GM23338 (cell line): Measurements from ENCODE around the gene MAPKAPK2. TPM values are rescaled to one million over a fixed set of nuclear protein-coding genes. Genes with fewer than 3 reads are reported as not detected.

Experiments used
- ATAC-seq: fragments of 200-7000 bp; cut with Tn5 transposase; 3 replicates; pipeline ENCODE4 v1.9.1; 2020
- DNase-seq: peaks from one replicate; pipeline ENCODE4 v3.0.0-alpha.2; 2015; ENCODE audit warnings: low spot score
- H2AFZ ChIP-seq: fragments of 200-600 bp; sonication (generic); 2 replicates; pipeline ENCODE4 v1.8.0; 2016; ENCODE audit warnings: antibody characterized with exemption, mild to moderate bottlenecking, moderate library complexity
- H3F3A ChIP-seq: fragments of 200-600 bp; sonication (generic); replicated peaks from 2 replicates; pipeline ENCODE4 v1.8.0; 2017; ENCODE audit warnings: antibody characterized with exemption, mixed run types, low read depth
- H3K27ac ChIP-seq: fragments of 200-600 bp; sonication (generic); 2 replicates; pipeline ENCODE4 v1.6.1; 2016; ENCODE audit warnings: low read depth
- H3K27me3 ChIP-seq: fragments of 200-600 bp; sonication (generic); 2 replicates; pipeline ENCODE4 v1.8.0; 2016; ENCODE audit warnings: mild to moderate bottlenecking, mixed run types, moderate library complexity; ENCODE audit not compliant: insufficient read depth
- H3K36me3 ChIP-seq: fragments of 200-600 bp; sonication (generic); 2 replicates; pipeline ENCODE4 v1.8.0; 2016; ENCODE audit warnings: mild to moderate bottlenecking; ENCODE audit not compliant: insufficient read depth
- H3K4me1 ChIP-seq: fragments of 200-600 bp; sonication (generic); 2 replicates; pipeline ENCODE4 v1.8.0; 2016; ENCODE audit warnings: mild to moderate bottlenecking, moderate library complexity; ENCODE audit not compliant: insufficient read depth
- H3K4me2 ChIP-seq: fragments of 200-600 bp; sonication (generic); 2 replicates; pipeline ENCODE4 v1.7.1; 2017; ENCODE audit warnings: mixed run types
- H3K4me3 ChIP-seq: fragments of 200-600 bp; sonication (generic); 2 replicates; pipeline ENCODE4 v1.6.1; 2016; ENCODE audit warnings: mixed run types
- H3K79me2 ChIP-seq: fragments of 200-600 bp; sonication (generic); replicated peaks from 2 replicates; pipeline ENCODE4 v1.8.0; 2017; ENCODE audit warnings: mild to moderate bottlenecking; ENCODE audit not compliant: insufficient read depth
- H3K9me2 ChIP-seq: fragments of 200-600 bp; sonication (generic); 2 replicates; pipeline ENCODE4 v1.8.0; 2017; ENCODE audit not compliant: insufficient read depth
- H4K20me1 ChIP-seq: fragments of 200-600 bp; sonication (generic); replicated peaks from 2 replicates; pipeline ENCODE4 v1.8.0; 2017; ENCODE audit warnings: mild to moderate bottlenecking; ENCODE audit not compliant: insufficient read depth
- H3K27ac Mint-ChIP-seq: 2 replicates; pipeline ENCODE4 v1.8.0; 2020; ENCODE audit warnings: inconsistent platforms, mild to moderate bottlenecking, moderate library complexity, mixed read lengths
- H3K27me3 Mint-ChIP-seq: 3 replicates; pipeline ENCODE4 v1.8.0; 2022; ENCODE audit warnings: low read depth, mild to moderate bottlenecking, moderate library complexity, mixed read lengths, inconsistent platforms; ENCODE audit not compliant: insufficient read depth, poor library complexity
- H3K36me3 Mint-ChIP-seq: 3 replicates; pipeline ENCODE4 v1.8.0; 2021; ENCODE audit warnings: low read depth, mild to moderate bottlenecking, inconsistent platforms, moderate library complexity, mixed read lengths
- H3K4me1 Mint-ChIP-seq: 3 replicates; pipeline ENCODE4 v1.8.0; 2020; ENCODE audit warnings: mild to moderate bottlenecking, inconsistent platforms, mixed read lengths
- H3K4me3 Mint-ChIP-seq: 3 replicates; pipeline ENCODE4 v1.8.0; 2021; ENCODE audit warnings: moderate library complexity, mild to moderate bottlenecking, inconsistent platforms, mixed read lengths
- H3K9me3 Mint-ChIP-seq: 3 replicates; pipeline ENCODE4 v1.8.0; 2020; ENCODE audit warnings: moderate library complexity, mild to moderate bottlenecking, inconsistent platforms, mixed read lengths
- CREB1 ChIP-seq: fragments of 250-450 bp; sonication (Bioruptor Pico); IDR thresholded peaks from 2 replicates; pipeline ENCODE4 v1.5.0; 2020; ENCODE audit warnings: low read depth, mild to moderate bottlenecking, moderate library complexity
- EZH2 ChIP-seq: fragments of 200-600 bp; sonication (generic); IDR thresholded peaks from one replicate; pipeline ENCODE4 v1.8.0; 2017; ENCODE audit warnings: antibody characterized with exemption, mild to moderate bottlenecking, low read depth; ENCODE audit not compliant: unreplicated experiment
- EZH2phosphoT487 ChIP-seq: fragments of 200-600 bp; sonication (generic); IDR thresholded peaks from one replicate; pipeline ENCODE4 v1.8.1; 2018; ENCODE audit warnings: antibody characterized with exemption; ENCODE audit not compliant: unreplicated experiment
- NANOG ChIP-seq: IDR thresholded peaks from 2 replicates; pipeline ENCODE4 v1.6.1; 2016; ENCODE audit warnings: antibody characterized with exemption, borderline replicate concordance
- STAT1 ChIP-seq: IDR thresholded peaks from one replicate; pipeline ENCODE4 v1.6.1; 2016; ENCODE audit warnings: antibody characterized with exemption; ENCODE audit not compliant: unreplicated experiment
- ZNF114 ChIP-seq: fragments of 250-450 bp; sonication (Bioruptor Pico); IDR thresholded peaks from 2 replicates; pipeline ENCODE4 v1.5.0; 2020; ENCODE audit warnings: mild to moderate bottlenecking, moderate library complexity
- polyA plus RNA-seq: library from polyadenylated mRNA; unstranded; fragments of >200 nt; fragmentation: Nextera tagmentation; extraction: Ambion mirVana; gene quantifications from 2 replicates; pipeline ENCODE4 v1.2.1, GENCODE V29; 2016
- total RNA-seq: library from RNA; depleted of rRNA; stranded (reverse); fragments of >200 nt; shearing (Covaris generic); gene quantifications from 2 replicates; pipeline ENCODE4 v1.2.3, GENCODE V29; 2014
- TF ChIP-seq, protein P1 (sequence below): IDR thresholded peaks from one replicate; pipeline ENCODE4 v1.6.1; 2018; ENCODE audit warnings: antibody characterized with exemption; ENCODE audit not compliant: unreplicated experiment
- TF ChIP-seq, protein P2 (sequence below): fragments of 250-450 bp; sonication (Bioruptor Pico); IDR thresholded peaks from 2 replicates; pipeline ENCODE4 v1.5.0; 2020; ENCODE audit warnings: mild to moderate bottlenecking, moderate library complexity

MAPKAPK2 gene
- total and polyA plus RNA-seq, 2 experiments from 2014 or later, result 10.1 to 30.4 TPM

DNA sequence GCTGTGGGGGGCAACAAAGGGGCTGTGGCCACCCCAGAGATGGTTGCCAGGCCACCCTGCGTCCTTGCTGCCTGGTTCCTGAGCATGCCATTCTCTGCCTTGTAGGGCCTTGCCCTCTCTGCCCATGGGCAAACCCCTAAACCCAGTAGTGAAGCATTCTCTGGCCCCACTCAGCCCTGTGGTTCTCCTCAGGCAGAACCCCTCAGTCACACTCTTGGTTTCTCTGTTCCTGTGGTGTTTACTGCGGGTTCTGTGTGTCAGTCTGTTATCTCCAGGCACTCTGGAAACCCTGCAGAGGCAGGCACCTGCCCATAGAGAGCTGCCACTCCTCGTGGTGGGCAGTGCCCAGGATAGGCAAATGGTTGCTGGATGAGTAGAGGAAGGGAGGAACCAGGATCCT, 44.8 kb downstream of the MAPKAPK2 start:
- no peak overlapping the region for H3K27ac Mint-ChIP-seq
- Histone ChIP-seq H3K27me3 (no peaks in the 10 kb centered on the region), H4K20me1 (peaks cover 28% of the 10 kb centered on the region), H3K27ac (no peak overlapping the region), H3K9me2 (no peaks in the 10 kb centered on the region), H3K4me3 (no peak overlapping the region), H3K4me1 (peaks cover 4% of the 10 kb centered on the region; the same call in 1 of the 2 replicates), H3K36me3 (no peaks in the 10 kb centered on the region; the same call in 1 of the 2 replicates), H3K4me2 (no peak overlapping the region), H2AFZ (no peak overlapping the region), H3F3A (no peaks in the 10 kb centered on the region), H3K79me2 (peaks cover 20% of the 10 kb centered on the region; the same call in 1 of the 2 replicates)
- TF ChIP-seq CREB1 (CRISPR knock-in tag), result no peak
- TF ChIP-seq NANOG, result no peak
- TF ChIP-seq EZH2phosphoT487, result no peak
- TF ChIP-seq, protein P1, sequence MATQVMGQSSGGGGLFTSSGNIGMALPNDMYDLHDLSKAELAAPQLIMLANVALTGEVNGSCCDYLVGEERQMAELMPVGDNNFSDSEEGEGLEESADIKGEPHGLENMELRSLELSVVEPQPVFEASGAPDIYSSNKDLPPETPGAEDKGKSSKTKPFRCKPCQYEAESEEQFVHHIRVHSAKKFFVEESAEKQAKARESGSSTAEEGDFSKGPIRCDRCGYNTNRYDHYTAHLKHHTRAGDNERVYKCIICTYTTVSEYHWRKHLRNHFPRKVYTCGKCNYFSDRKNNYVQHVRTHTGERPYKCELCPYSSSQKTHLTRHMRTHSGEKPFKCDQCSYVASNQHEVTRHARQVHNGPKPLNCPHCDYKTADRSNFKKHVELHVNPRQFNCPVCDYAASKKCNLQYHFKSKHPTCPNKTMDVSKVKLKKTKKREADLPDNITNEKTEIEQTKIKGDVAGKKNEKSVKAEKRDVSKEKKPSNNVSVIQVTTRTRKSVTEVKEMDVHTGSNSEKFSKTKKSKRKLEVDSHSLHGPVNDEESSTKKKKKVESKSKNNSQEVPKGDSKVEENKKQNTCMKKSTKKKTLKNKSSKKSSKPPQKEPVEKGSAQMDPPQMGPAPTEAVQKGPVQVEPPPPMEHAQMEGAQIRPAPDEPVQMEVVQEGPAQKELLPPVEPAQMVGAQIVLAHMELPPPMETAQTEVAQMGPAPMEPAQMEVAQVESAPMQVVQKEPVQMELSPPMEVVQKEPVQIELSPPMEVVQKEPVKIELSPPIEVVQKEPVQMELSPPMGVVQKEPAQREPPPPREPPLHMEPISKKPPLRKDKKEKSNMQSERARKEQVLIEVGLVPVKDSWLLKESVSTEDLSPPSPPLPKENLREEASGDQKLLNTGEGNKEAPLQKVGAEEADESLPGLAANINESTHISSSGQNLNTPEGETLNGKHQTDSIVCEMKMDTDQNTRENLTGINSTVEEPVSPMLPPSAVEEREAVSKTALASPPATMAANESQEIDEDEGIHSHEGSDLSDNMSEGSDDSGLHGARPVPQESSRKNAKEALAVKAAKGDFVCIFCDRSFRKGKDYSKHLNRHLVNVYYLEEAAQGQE, result no peak
- TF ChIP-seq ZNF114 (CRISPR knock-in tag), result no peak
- TF ChIP-seq, protein P2, sequence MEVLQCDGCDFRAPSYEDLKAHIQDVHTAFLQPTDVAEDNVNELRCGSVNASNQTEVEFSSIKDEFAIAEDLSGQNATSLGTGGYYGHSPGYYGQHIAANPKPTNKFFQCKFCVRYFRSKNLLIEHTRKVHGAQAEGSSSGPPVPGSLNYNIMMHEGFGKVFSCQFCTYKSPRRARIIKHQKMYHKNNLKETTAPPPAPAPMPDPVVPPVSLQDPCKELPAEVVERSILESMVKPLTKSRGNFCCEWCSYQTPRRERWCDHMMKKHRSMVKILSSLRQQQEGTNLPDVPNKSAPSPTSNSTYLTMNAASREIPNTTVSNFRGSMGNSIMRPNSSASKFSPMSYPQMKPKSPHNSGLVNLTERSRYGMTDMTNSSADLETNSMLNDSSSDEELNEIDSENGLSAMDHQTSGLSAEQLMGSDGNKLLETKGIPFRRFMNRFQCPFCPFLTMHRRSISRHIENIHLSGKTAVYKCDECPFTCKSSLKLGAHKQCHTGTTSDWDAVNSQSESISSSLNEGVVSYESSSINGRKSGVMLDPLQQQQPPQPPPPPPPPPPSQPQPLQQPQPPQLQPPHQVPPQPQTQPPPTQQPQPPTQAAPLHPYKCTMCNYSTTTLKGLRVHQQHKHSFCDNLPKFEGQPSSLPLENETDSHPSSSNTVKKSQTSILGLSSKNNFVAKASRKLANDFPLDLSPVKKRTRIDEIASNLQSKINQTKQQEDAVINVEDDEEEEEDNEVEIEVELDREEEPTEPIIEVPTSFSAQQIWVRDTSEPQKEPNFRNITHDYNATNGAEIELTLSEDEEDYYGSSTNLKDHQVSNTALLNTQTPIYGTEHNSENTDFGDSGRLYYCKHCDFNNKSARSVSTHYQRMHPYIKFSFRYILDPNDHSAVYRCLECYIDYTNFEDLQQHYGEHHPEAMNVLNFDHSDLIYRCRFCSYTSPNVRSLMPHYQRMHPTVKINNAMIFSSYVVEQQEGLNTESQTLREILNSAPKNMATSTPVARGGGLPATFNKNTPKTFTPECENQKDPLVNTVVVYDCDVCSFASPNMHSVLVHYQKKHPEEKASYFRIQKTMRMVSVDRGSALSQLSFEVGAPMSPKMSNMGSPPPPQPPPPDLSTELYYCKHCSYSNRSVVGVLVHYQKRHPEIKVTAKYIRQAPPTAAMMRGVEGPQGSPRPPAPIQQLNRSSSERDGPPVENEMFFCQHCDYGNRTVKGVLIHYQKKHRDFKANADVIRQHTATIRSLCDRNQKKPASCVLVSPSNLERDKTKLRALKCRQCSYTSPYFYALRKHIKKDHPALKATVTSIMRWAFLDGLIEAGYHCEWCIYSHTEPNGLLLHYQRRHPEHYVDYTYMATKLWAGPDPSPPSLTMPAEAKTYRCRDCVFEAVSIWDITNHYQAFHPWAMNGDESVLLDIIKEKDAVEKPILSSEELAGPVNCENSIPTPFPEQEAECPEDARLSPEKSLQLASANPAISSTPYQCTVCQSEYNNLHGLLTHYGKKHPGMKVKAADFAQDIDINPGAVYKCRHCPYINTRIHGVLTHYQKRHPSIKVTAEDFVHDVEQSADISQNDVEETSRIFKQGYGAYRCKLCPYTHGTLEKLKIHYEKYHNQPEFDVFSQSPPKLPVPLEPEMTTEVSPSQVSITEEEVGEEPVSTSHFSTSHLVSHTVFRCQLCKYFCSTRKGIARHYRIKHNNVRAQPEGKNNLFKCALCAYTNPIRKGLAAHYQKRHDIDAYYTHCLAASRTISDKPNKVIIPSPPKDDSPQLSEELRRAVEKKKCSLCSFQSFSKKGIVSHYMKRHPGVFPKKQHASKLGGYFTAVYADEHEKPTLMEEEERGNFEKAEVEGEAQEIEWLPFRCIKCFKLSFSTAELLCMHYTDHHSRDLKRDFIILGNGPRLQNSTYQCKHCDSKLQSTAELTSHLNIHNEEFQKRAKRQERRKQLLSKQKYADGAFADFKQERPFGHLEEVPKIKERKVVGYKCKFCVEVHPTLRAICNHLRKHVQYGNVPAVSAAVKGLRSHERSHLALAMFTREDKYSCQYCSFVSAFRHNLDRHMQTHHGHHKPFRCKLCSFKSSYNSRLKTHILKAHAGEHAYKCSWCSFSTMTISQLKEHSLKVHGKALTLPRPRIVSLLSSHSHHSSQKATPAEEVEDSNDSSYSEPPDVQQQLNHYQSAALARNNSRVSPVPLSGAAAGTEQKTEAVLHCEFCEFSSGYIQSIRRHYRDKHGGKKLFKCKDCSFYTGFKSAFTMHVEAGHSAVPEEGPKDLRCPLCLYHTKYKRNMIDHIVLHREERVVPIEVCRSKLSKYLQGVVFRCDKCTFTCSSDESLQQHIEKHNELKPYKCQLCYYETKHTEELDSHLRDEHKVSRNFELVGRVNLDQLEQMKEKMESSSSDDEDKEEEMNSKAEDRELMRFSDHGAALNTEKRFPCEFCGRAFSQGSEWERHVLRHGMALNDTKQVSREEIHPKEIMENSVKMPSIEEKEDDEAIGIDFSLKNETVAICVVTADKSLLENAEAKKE (CRISPR knock-in tag), result no peak
- TF ChIP-seq EZH2, result no peak
- TF ChIP-seq STAT1, result no peak
- H3K9me3 Mint-ChIP-seq, result no peaks in the 10 kb centered on the region
- peaks cover 6% of the 10 kb centered on the region for H3K4me1 Mint-ChIP-seq
- DNase-seq (no peak), ATAC-seq (no peak)
- H3K36me3 Mint-ChIP-seq, result peaks cover 18% of the 10 kb centered on the region
- H3K27me3 Mint-ChIP-seq, result peaks cover 4% of the 10 kb centered on the region
- no peak overlapping the region for H3K4me3 Mint-ChIP-seq
